ENCODE measurements around the gene SNCAIP.

The SNCAIP gene

DNA sequence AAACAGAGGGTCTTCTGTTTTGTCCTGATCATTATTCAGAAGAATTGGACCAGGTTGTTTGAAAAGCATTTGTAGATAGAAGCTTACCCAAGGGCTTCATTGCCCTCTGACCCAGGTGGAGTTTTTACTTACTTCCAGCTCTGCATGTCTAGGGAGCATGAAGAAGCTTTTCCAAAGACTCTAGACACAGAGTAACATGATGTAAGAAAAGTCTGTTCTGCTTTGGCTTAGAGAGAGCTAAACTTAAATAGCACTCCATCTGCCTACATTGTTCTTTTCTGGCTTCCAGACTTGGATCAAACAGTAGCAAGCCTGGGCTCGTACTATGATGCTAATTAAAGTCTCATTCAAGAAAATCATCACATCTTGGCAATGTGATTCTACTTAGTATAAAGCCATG lies 112.1 kb downstream of the SNCAIP start:
- no peak for DNase-seq (ENCODE audit: insufficient read length, low spot score)
- TF ChIP-seq TAF1 (IDR thresholded peaks at IDR 0.05; ENCODE audit: low read depth, low read length) (no peak), PAX5 (IDR thresholded peaks at IDR 0.05; ENCODE audit: insufficient read depth, low read length, severe bottlenecking) (no peak), SPI1 (IDR thresholded peaks at IDR 0.05; ENCODE audit: low read depth, low read length) (no peak), POLR2A (IDR thresholded peaks at IDR 0.05; ENCODE audit: low read depth, low read length) (no peak), POU2F2 (IDR thresholded peaks at IDR 0.05; ENCODE audit: low read depth, low read length) (no peak), POLR2AphosphoS5 (IDR thresholded peaks at IDR 0.05; ENCODE audit: low read depth, low read length) (no peak)
- no peak for FAIRE-seq

DNA sequence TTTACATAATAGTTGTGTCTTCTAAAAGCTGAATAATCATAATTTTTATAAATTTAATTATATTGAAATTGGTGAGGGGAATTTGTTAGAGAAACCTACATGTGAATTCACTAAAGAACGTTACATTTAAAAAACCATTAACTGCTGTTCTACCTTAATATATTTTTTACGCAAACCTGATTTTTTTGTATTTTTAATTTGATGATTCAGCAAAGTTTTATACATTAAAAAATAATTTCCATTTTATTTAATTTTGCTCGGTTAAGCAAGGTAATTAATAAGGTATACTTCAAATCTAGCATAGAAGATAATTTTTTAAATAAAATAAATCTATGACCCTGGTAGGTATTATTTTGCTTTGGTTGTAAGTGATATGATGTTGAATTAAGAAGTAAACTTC lies 114.3 kb downstream of the SNCAIP start:
- FAIRE-seq = no peak
- TF ChIP-seq PAX5 (IDR thresholded peaks at IDR 0.05; ENCODE audit: insufficient read depth, low read length, severe bottlenecking) (no peak), SPI1 (IDR thresholded peaks at IDR 0.05; ENCODE audit: low read depth, low read length) (no peak), POLR2AphosphoS5 (IDR thresholded peaks at IDR 0.05; ENCODE audit: low read depth, low read length) (no peak), TAF1 (IDR thresholded peaks at IDR 0.05; ENCODE audit: low read depth, low read length) (no peak), POU2F2 (IDR thresholded peaks at IDR 0.05; ENCODE audit: low read depth, low read length) (no peak), POLR2A (IDR thresholded peaks at IDR 0.05; ENCODE audit: low read depth, low read length) (no peak)
- no peak for DNase-seq (ENCODE audit: insufficient read length, low spot score)

DNA sequence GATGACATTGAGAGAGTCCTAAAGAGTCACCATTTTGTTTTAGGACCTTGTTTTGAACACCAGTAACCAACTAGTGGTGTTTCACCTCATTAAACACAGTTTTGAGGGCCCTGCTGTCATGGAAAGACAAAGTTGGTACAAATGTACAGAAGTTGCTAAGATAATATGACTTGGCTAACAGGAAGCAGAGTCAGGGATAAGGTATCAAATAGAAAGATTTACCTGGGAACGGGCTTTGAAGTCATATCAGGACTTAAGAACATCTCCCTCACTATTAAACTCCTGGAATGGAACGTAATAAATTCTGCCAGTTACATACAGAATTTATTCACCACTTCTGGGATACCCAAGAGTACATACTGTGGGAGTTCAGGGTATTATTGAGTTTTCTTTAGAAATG lies 115.6 kb downstream of the SNCAIP start:
- no peak for DNase-seq (ENCODE audit: insufficient read length, low spot score)
- no peak for TF ChIP-seq POLR2AphosphoS5 (IDR thresholded peaks at IDR 0.05; ENCODE audit: low read depth, low read length)
- TF ChIP-seq PAX5 (IDR thresholded peaks at IDR 0.05; ENCODE audit: insufficient read depth, low read length, severe bottlenecking) = no peak
- no peak for TF ChIP-seq TAF1 (IDR thresholded peaks at IDR 0.05; ENCODE audit: low read depth, low read length)
- TF ChIP-seq POLR2A (IDR thresholded peaks at IDR 0.05; ENCODE audit: low read depth, low read length) = no peak
- no peak for TF ChIP-seq SPI1 (IDR thresholded peaks at IDR 0.05; ENCODE audit: low read depth, low read length)
- no peak for FAIRE-seq

DNA sequence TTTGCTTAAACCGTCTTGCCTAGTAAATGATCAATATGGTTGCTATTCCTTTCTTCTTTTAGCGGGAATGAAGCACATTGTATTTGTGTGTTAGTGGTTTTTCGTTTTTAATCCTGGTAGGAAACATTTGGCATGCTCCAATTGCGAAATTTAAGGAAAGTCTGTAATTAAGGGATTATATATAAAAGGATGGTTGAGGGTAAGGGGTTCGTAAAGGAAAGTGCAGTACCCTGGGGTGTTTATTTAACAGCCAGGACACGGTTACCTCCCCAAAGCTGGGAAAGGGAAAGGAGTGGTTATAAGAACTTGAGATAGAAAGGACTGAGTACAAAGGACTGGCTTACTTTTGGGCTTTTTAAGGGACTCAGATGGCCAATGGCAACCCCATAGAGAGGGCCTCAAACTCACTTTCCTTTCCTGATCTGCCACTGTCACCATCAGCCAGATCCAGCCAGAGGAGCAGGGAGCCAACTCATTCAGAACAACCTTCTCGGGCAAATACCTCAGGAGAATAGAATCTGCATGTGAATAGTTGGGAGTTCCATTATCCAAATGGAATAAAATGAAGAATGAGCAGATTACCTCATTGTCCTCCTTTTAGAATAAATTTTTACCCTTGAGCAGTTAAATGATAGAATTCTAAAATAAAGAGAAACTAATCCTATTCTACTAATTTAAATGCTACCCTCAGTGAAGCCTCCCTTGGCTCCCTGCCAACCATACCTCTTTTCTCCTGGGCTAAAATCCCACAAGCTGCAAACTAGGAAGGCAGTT lies 117.7 kb downstream of the SNCAIP start:
- TF ChIP-seq TAF1 (IDR thresholded peaks at IDR 0.05; ENCODE audit: low read depth, low read length) (no peak), POLR2AphosphoS5 (IDR thresholded peaks at IDR 0.05; ENCODE audit: low read depth, low read length) (no peak), SPI1 (IDR thresholded peaks at IDR 0.05; ENCODE audit: low read depth, low read length) (no peak), POU2F2 (IDR thresholded peaks at IDR 0.05; ENCODE audit: low read depth, low read length) (no peak), PAX5 (IDR thresholded peaks at IDR 0.05; ENCODE audit: insufficient read depth, low read length, severe bottlenecking) (no peak), POLR2A (IDR thresholded peaks at IDR 0.05; ENCODE audit: low read depth, low read length) (no peak)
- DNase-seq (ENCODE audit: insufficient read length, low spot score) (no peak), FAIRE-seq (no peak)

DNA sequence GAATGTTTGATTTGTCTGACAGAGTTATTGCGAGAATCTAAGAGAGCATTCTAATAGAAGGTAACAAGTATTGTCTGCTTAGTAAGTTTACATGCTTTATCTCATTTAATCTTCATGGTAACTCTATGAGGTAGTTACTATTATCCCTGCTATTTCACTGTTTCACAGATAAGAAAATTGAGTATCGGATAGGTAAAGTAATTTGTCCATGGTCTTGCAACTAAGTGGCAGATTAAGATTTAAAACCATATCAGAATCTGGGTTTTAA lies 118.2 kb downstream of the SNCAIP start:
- DNase-seq (ENCODE audit: insufficient read length, low spot score) (no peak), FAIRE-seq (peak; percentile 20)
- no peak for TF ChIP-seq POU2F2 (IDR thresholded peaks at IDR 0.05; ENCODE audit: low read depth, low read length)

DNA sequence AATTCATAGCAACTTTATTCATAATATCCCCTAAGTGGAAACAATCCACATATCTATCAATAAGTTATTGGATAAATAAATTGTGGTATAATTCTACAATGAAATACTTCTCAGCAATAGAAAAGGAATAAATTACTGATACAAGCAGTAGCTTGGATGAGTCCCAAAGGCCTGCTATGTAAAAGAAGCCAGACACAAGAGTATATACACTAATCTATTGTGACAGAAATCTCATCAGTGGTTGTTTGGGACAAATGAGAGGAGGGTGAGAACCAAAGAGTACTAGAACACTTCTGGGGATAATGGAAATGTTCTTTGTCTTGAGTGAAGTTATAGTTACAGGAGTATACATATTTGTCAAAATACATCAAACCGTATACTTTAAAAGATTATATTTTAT lies 119.3 kb downstream of the SNCAIP start:
- DNase-seq (ENCODE audit: insufficient read length, low spot score) (no peak), FAIRE-seq (no peak)
- TF ChIP-seq POLR2A (IDR thresholded peaks at IDR 0.05; ENCODE audit: low read depth, low read length) (no peak), SPI1 (IDR thresholded peaks at IDR 0.05; ENCODE audit: low read depth, low read length) (no peak), PAX5 (IDR thresholded peaks at IDR 0.05; ENCODE audit: insufficient read depth, low read length, severe bottlenecking) (no peak), POLR2AphosphoS5 (IDR thresholded peaks at IDR 0.05; ENCODE audit: low read depth, low read length) (no peak), TAF1 (IDR thresholded peaks at IDR 0.05; ENCODE audit: low read depth, low read length) (no peak), POU2F2 (IDR thresholded peaks at IDR 0.05; ENCODE audit: low read depth, low read length) (no peak)

DNA sequence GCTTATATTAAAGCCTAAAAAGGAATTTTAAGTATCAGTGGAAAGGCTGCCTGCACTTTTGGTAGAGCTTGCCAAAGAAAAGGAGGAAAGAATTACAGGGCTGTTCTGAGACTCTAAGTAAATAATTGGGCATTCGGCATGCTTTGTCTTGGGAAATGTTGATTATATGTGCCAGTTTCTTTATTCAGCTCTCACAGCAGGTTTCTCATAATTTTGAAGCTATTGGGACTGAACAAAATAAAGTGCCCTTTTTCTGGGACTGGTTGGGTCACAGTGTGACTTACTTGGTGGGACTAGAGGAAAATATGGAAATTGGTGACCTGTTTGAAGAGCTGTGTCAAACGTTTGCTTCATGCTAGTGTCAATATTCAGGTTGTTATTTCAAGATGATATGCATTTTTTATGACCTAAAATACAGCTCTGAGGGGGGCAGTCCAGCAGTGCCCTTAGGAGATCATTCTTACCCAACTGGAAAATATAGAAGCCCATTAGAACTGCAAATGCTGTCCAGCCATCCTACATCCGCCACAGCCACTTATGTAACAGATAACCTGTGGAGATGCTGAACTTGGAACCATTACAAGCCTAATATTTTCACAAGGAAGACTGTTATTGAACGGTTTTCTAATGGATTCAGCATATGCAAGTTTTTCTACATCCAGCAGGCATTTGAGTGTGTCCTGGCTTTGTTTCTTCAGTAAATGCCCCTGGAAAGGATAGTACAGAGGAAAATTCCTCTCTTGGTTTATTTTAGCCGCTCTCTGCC lies 122.4 kb downstream of the SNCAIP start:
- TF ChIP-seq PAX5 (IDR thresholded peaks at IDR 0.05; ENCODE audit: insufficient read depth, low read length, severe bottlenecking) = no peak
- TF ChIP-seq TAF1 (IDR thresholded peaks at IDR 0.05; ENCODE audit: low read depth, low read length) = no peak
- TF ChIP-seq POLR2A (IDR thresholded peaks at IDR 0.05; ENCODE audit: low read depth, low read length) = no peak
- no peak for TF ChIP-seq POU2F2 (IDR thresholded peaks at IDR 0.05; ENCODE audit: low read depth, low read length)
- no peak for TF ChIP-seq SPI1 (IDR thresholded peaks at IDR 0.05; ENCODE audit: low read depth, low read length)
- TF ChIP-seq POLR2AphosphoS5 (IDR thresholded peaks at IDR 0.05; ENCODE audit: low read depth, low read length) = no peak
- DNase-seq (ENCODE audit: insufficient read length, low spot score) (no peak), FAIRE-seq (no peak)

DNA sequence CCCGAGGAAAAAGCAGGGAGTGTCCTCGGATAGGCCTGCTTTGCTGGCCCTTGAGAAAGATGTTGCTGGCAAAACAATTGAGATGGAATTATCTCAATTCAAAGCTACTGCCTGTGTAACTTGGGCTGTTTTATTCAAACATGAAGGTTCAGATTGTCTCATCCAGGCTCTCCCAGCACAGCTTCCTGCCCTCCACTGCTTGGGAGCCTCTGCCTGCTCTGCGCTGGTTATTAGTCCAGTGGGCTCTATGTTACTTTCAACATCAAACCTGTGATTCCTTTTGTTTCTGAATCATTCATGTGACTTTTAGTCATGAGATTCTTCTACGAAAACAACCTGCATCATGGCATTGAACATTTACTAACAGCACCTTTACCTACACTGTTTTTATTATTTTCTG lies 123.2 kb downstream of the SNCAIP start:
- no peak for DNase-seq (ENCODE audit: insufficient read length, low spot score)
- TF ChIP-seq PAX5 (IDR thresholded peaks at IDR 0.05; ENCODE audit: insufficient read depth, low read length, severe bottlenecking) (no peak), POLR2AphosphoS5 (IDR thresholded peaks at IDR 0.05; ENCODE audit: low read depth, low read length) (no peak), POU2F2 (IDR thresholded peaks at IDR 0.05; ENCODE audit: low read depth, low read length) (no peak), TAF1 (IDR thresholded peaks at IDR 0.05; ENCODE audit: low read depth, low read length) (no peak), SPI1 (IDR thresholded peaks at IDR 0.05; ENCODE audit: low read depth, low read length) (no peak), POLR2A (IDR thresholded peaks at IDR 0.05; ENCODE audit: low read depth, low read length) (no peak)
- no peak for FAIRE-seq

DNA sequence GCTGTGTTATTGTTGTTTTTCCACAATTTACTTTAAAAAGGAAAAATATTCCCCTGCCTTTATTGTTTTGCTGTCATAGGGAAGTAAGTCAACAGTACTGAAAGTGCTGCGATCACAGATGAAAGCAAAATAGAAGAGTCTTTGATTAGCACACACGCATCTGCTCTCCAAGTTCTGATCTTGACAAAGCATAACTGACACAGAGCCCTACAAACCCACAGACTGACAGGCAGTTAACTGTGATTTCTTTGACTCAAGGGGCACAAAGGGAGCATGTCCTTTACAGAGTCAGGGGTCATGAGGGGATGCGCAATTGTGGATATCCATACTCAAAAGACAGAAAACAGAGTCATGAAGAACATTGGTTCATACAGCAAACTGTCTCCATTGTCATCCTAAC lies 123.7 kb downstream of the SNCAIP start:
- TF ChIP-seq PAX5 (IDR thresholded peaks at IDR 0.05; ENCODE audit: insufficient read depth, low read length, severe bottlenecking) (no peak), TAF1 (IDR thresholded peaks at IDR 0.05; ENCODE audit: low read depth, low read length) (no peak), SPI1 (IDR thresholded peaks at IDR 0.05; ENCODE audit: low read depth, low read length) (no peak), POLR2A (IDR thresholded peaks at IDR 0.05; ENCODE audit: low read depth, low read length) (no peak), POU2F2 (IDR thresholded peaks at IDR 0.05; ENCODE audit: low read depth, low read length) (no peak), POLR2AphosphoS5 (IDR thresholded peaks at IDR 0.05; ENCODE audit: low read depth, low read length) (no peak)
- no peak for FAIRE-seq

More for the DNA sequence above, 123.7 kb downstream of the SNCAIP start:
- no peak for DNase-seq (ENCODE audit: insufficient read length, low spot score)
